Parathyroid adenoma (tissue), 2 donors: ENCODE measurements around the gene ADARB2.

Experiments used
- H2AFZ ChIP-seq: fragments of 300-600 bp; sonication (generic); one replicate; pipeline ENCODE4 v1.7.0; 2017; ENCODE audit warnings: antibody characterized with exemption, mild to moderate bottlenecking
- H3K27ac ChIP-seq: fragments of 300-600 bp; sonication (generic); one replicate; pipeline ENCODE4 v1.7.0; 2017
- H3K27me3 ChIP-seq: fragments of 300-600 bp; sonication (generic); one replicate; pipeline ENCODE4 v1.7.0; 2017; ENCODE audit warnings: low read length; ENCODE audit not compliant: control insufficient read depth, insufficient read depth
- H3K36me3 ChIP-seq: fragments of 300-600 bp; sonication (generic); one replicate; pipeline ENCODE4 v1.7.0; 2017; ENCODE audit warnings: low read length; ENCODE audit not compliant: control insufficient read depth, insufficient read depth
- H3K4me1 ChIP-seq: fragments of 300-600 bp; sonication (generic); one replicate; pipeline ENCODE4 v1.7.0; 2017; ENCODE audit warnings: control low read depth
- H3K4me2 ChIP-seq: fragments of 300-600 bp; sonication (generic); one replicate; pipeline ENCODE4 v1.7.0; 2017; ENCODE audit warnings: low read length
- H3K4me3 ChIP-seq: fragments of 300-600 bp; sonication (generic); one replicate; pipeline ENCODE4 v1.7.0; 2017; ENCODE audit warnings: low read depth, low read length
- H3K79me2 ChIP-seq: fragments of 300-600 bp; sonication (generic); one replicate; pipeline ENCODE4 v1.7.0; 2017; ENCODE audit warnings: control low read depth
- H3K9ac ChIP-seq: fragments of 300-600 bp; sonication (generic); one replicate; pipeline ENCODE4 v1.7.0; 2017; ENCODE audit warnings: mild to moderate bottlenecking
- H3K9me3 ChIP-seq: fragments of 300-600 bp; sonication (generic); one replicate; pipeline ENCODE4 v1.7.0; 2017; ENCODE audit warnings: low read length; ENCODE audit not compliant: control insufficient read depth
- TF ChIP-seq, protein P1 (sequence below): fragments of 300-600 bp; sonication (generic); IDR thresholded peaks from one replicate; pipeline ENCODE4 v1.7.0; 2017; ENCODE audit warnings: antibody characterized with exemption, mild to moderate bottlenecking
- donor health status: primary hyperparathyroidism.

The ADARB2 gene

DNA sequence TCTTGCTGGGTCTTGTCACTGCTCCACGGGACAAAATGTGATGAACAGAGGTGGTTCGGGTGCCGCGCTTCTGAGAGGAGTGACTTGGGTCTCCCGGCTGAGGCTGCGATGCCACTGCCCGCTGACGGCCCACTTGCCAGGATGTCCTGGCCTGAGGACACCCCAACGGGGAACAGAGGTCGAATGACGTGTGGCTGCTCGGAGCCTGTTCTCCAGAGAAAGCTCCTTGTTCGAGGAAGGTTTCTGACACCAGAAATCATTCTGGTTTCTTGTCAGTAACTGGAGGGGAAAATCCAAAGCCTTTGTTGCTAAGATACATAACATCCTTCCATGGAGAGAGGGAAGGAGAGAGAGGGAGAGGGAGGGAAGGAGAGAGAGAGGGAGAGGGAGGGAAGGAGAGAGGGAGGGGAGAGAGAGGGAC is 444.7 kb downstream of the ADARB2 start:
- no peak overlapping the region for H3K27ac ChIP-seq
- no peak overlapping the region for H3K9ac ChIP-seq

DNA sequence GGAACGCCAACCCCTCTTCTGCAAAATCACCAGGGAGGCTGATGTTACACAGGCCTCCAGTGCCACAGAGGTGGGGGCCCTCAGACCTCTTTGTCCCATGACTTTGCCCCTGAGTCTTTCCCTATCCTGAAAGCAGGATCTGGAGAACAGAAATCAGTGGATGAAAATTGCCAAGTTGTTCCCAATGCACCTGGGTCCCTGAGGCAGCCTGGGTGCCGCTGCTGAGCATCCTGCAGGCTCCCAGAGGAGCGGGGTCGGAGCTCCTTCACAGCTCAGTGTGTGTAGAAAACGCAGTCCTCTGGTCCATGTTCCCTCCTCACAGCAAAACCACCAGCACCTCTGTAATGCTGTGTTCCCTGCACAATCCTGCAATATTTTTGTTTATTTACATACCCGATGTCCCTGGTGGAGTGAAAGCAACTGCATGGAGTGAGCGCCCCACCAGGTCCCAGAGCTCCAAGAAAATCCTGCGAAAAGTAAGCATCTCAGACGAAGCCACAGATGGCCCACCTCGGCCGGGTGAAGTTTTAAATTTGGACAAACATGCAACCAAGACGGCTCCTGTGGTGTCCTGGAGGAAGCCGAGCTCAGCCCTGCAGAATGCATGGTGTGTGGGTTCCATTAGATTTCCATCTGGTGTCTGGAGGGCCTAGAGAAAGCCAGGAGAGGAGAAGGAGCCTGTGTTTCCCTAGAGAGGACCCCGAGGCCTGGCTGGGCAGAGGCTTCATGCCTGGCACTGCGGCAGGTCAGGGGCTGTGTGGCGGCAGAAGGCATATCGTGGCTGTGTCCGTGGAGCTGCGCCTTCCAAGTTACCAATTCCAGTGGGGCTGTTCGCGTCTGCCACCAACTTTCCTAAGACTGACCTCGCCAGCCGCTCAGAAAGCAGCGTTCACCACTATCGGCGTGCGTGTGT is 445.9 kb downstream of the ADARB2 start:
- Histone ChIP-seq H3K27me3 (no peaks in the 10 kb centered on the region), H3K4me1 (peaks cover 19% of the 10 kb centered on the region), H3K79me2 (no peaks in the 10 kb centered on the region), H3K27ac (no peak overlapping the region), H3K9me3 (no peaks in the 10 kb centered on the region), H3K4me2 (no peak overlapping the region), H3K9ac (no peak overlapping the region), H2AFZ (no peak overlapping the region), H3K36me3 (no peaks in the 10 kb centered on the region), H3K4me3 (no peak overlapping the region)
- TF ChIP-seq, protein P1, sequence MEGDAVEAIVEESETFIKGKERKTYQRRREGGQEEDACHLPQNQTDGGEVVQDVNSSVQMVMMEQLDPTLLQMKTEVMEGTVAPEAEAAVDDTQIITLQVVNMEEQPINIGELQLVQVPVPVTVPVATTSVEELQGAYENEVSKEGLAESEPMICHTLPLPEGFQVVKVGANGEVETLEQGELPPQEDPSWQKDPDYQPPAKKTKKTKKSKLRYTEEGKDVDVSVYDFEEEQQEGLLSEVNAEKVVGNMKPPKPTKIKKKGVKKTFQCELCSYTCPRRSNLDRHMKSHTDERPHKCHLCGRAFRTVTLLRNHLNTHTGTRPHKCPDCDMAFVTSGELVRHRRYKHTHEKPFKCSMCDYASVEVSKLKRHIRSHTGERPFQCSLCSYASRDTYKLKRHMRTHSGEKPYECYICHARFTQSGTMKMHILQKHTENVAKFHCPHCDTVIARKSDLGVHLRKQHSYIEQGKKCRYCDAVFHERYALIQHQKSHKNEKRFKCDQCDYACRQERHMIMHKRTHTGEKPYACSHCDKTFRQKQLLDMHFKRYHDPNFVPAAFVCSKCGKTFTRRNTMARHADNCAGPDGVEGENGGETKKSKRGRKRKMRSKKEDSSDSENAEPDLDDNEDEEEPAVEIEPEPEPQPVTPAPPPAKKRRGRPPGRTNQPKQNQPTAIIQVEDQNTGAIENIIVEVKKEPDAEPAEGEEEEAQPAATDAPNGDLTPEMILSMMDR, result no peak

More for the DNA sequence above, 444.7 kb downstream of the ADARB2 start:
- Histone ChIP-seq H3K36me3 (no peaks in the 10 kb centered on the region), H2AFZ (no peak overlapping the region), H3K27me3 (no peaks in the 10 kb centered on the region), H3K4me1 (peaks cover 16% of the 10 kb centered on the region), H3K4me3 (no peak overlapping the region), H3K9me3 (no peaks in the 10 kb centered on the region), H3K79me2 (no peaks in the 10 kb centered on the region), H3K4me2 (no peak overlapping the region)
- TF ChIP-seq, protein P1, result no peak

DNA sequence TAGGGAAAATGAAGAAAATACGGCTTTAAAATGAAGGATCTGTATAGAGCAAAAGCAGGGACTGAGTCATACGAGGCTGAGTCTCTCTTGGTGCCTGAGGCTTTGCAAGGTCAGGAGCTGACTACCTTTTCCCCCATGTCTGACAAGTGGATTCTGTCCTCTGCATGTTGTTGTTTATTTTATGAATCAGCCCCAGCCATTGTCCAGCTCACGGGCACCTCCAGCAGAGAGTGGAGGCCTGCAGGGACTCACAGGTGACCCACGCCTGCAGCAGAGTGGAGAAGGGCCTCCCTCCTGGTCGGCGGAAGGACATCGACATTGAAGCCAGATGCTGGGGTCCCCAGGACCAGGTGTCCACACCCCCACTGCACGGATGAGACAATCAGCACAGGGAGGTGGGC is 447.3 kb downstream of the ADARB2 start:
- no peak overlapping the region for H3K27ac ChIP-seq
- H3K27me3 ChIP-seq, result no peaks in the 10 kb centered on the region
- no peaks in the 10 kb centered on the region for H3K79me2 ChIP-seq
- H3K4me1 ChIP-seq, result peaks cover 19% of the 10 kb centered on the region
- no peak overlapping the region for H3K4me3 ChIP-seq
- no peak overlapping the region for H2AFZ ChIP-seq
- TF ChIP-seq, protein P1, result no peak
- H3K4me2 ChIP-seq, result no peak overlapping the region
- no peaks in the 10 kb centered on the region for H3K36me3 ChIP-seq
- H3K9ac ChIP-seq, result no peak overlapping the region
- H3K9me3 ChIP-seq, result no peaks in the 10 kb centered on the region

DNA sequence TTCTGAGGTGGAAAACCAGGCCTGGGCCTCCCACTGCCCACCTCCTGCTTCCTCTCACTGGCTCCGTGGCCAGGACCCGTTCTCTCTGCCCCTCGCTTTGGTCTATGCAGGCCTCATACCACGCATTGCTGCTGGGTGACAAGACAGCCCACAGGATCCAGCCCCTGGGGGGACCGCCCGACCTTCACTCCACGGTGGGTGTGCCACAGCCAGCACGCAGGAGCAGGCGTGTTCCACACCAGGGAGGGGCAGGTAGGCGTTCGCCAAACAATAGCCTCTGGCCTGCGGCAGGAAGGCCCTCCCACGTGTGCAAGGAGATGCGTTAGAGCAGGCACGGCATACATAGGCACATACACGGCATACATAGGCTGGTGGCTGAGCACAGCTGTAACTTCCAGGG is 447.7 kb downstream of the ADARB2 start:
- Histone ChIP-seq H3K27me3 (no peaks in the 10 kb centered on the region), H3K4me2 (no peak overlapping the region), H3K27ac (no peak overlapping the region), H3K4me3 (no peak overlapping the region), H2AFZ (no peak overlapping the region), H3K79me2 (no peaks in the 10 kb centered on the region), H3K9ac (no peak overlapping the region), H3K9me3 (no peaks in the 10 kb centered on the region), H3K36me3 (no peaks in the 10 kb centered on the region), H3K4me1 (peaks cover 19% of the 10 kb centered on the region)
- TF ChIP-seq, protein P1, result no peak
